GM18498 (cell line): ENCODE results near the gene TK2.
"Not testable (repeated sequence)": the region's sequence is repeated elsewhere in the genome, so short reads cannot be mapped to it uniquely, and the experiment has no call there.

ENCODE experiments used
- ATAC-seq: cut with Tn5 transposase; IDR thresholded peaks from one replicate; pipeline ENCODE4 v1.9.1; 2021; ENCODE audit warnings: mild to moderate bottlenecking, moderate library complexity; ENCODE audit not compliant: unreplicated experiment

TK2 gene

GRCh38 chr16:66521252-66521713 lies 28.6 kb downstream of the TK2 start:
- ATAC-seq, result no peak

GRCh38 chr16:66520406-66521170 lies 29.3 kb downstream of the TK2 start:
- ATAC-seq, result no peak

GRCh38 chr16:66519482-66520373 lies 30.2 kb downstream of the TK2 start:
- ATAC-seq, result no peak

GRCh38 chr16:66517586-66518263 lies 32.2 kb downstream of the TK2 start:
- no peak for ATAC-seq

- peak; percentile 97 for ATAC-seq
These were observed 32.9 kb downstream of the TK2 start for GRCh38 chr16:66516808-66517585.

- peak; percentile 31 for ATAC-seq
These were observed 33.5 kb downstream of the TK2 start for GRCh38 chr16:66516509-66516807.

GRCh38 chr16:66515596-66516508 lies 34.1 kb downstream of the TK2 start:
- ATAC-seq, result peak; percentile 3

- not testable (repeated sequence) for ATAC-seq
These were observed 34.8 kb downstream of the TK2 start for GRCh38 chr16:66514980-66515595.

GRCh38 chr16:66514391-66514790 lies 35.5 kb downstream of the TK2 start:
- not testable (repeated sequence) for ATAC-seq

GRCh38 chr16:66513111-66513723 lies 36.7 kb downstream of the TK2 start:
- ATAC-seq, result no peak

- ATAC-seq, result no peak
These were observed 37.4 kb downstream of the TK2 start for GRCh38 chr16:66512272-66513110.

- no peak for ATAC-seq
These were observed 38.2 kb downstream of the TK2 start for GRCh38 chr16:66511602-66512271.

GRCh38 chr16:66510711-66511601 lies 39.0 kb downstream of the TK2 start:
- ATAC-seq, result no peak

GRCh38 chr16:66510298-66510697 lies 39.6 kb downstream of the TK2 start:
- no peak for ATAC-seq

GRCh38 chr16:66509576-66509975 lies 40.3 kb downstream of the TK2 start:
- ATAC-seq, result no peak

GRCh38 chr16:66508914-66509496 lies 40.9 kb downstream of the TK2 start:
- no peak for ATAC-seq
